Pons (tissue), 1 donor: ENCODE results near the gene ADAMTSL1.
"Not testable (repeated sequence)": the region's sequence is repeated elsewhere in the genome, so short reads cannot be mapped to it uniquely, and the experiment has no call there.

Source experiments
- DNase-seq: peaks from one replicate; pipeline ENCODE4 v3.0.0-alpha.2; 2016; ENCODE audit warnings: low spot score

Gene ADAMTSL1

GRCh38 chr9:18863791-18864190, 389.8 kb downstream of the ADAMTSL1 start:
- no peak for DNase-seq

- no peak for DNase-seq
Observed at GRCh38 chr9:18864516-18864915, 390.6 kb downstream of the ADAMTSL1 start.

- no peak for DNase-seq
Observed at GRCh38 chr9:18865542-18865941, 391.6 kb downstream of the ADAMTSL1 start.

GRCh38 chr9:18866121-18866831, 392.3 kb downstream of the ADAMTSL1 start:
- no peak for DNase-seq

GRCh38 chr9:18869725-18870124, 395.8 kb downstream of the ADAMTSL1 start:
- DNase-seq, result no peak

- no peak for DNase-seq
Observed at GRCh38 chr9:18874069-18874468, 400.1 kb downstream of the ADAMTSL1 start.

GRCh38 chr9:18874990-18875389, 401.0 kb downstream of the ADAMTSL1 start:
- not testable (repeated sequence) for DNase-seq

- DNase-seq, result no peak
Observed at GRCh38 chr9:18877984-18878383, 404.0 kb downstream of the ADAMTSL1 start.

- DNase-seq, result no peak
Observed at GRCh38 chr9:18881758-18882157, 407.8 kb downstream of the ADAMTSL1 start.

GRCh38 chr9:18887546-18887945, 413.6 kb downstream of the ADAMTSL1 start:
- no peak for DNase-seq

GRCh38 chr9:18888290-18888689, 414.3 kb downstream of the ADAMTSL1 start:
- DNase-seq, result peak; percentile 16

- DNase-seq, result no peak
Observed at GRCh38 chr9:18889550-18889949, 415.6 kb downstream of the ADAMTSL1 start.

- DNase-seq, result no peak
Observed at GRCh38 chr9:18890372-18890771, 416.4 kb downstream of the ADAMTSL1 start.

- no peak for DNase-seq
Observed at GRCh38 chr9:18891946-18892670, 418.2 kb downstream of the ADAMTSL1 start.

- DNase-seq, result no peak
Observed at GRCh38 chr9:18893046-18893445, 419.1 kb downstream of the ADAMTSL1 start.

- DNase-seq, result no peak
Observed at GRCh38 chr9:18893491-18893890, 419.5 kb downstream of the ADAMTSL1 start.

- DNase-seq, result no peak
Observed at GRCh38 chr9:18896004-18896403, 422.1 kb downstream of the ADAMTSL1 start.

GRCh38 chr9:18896531-18897179, 422.7 kb downstream of the ADAMTSL1 start:
- no peak for DNase-seq

- DNase-seq, result no peak
Observed at GRCh38 chr9:18903450-18903849, 429.5 kb downstream of the ADAMTSL1 start.

GRCh38 chr9:18905028-18905882, 431.3 kb downstream of the ADAMTSL1 start:
- no peak for DNase-seq

GRCh38 chr9:18905883-18906629, 432.1 kb downstream of the ADAMTSL1 start:
- DNase-seq, result no peak
